Stimulated activated CD8-positive, alpha-beta memory T cell treated with anti-CD3 and anti-CD28 coated beads, Interleukin-15, amount 100 ng/mL, for 48 hours (primary cell): ENCODE measurements around the gene BRICD5.

Experiments used
- DNase-seq, 2 donors: peaks; one replicate each; pipeline ENCODE4 v3.0.0-alpha.2; 2020; ENCODE audit warnings: low read depth in 2 of 2

Gene BRICD5

DNA sequence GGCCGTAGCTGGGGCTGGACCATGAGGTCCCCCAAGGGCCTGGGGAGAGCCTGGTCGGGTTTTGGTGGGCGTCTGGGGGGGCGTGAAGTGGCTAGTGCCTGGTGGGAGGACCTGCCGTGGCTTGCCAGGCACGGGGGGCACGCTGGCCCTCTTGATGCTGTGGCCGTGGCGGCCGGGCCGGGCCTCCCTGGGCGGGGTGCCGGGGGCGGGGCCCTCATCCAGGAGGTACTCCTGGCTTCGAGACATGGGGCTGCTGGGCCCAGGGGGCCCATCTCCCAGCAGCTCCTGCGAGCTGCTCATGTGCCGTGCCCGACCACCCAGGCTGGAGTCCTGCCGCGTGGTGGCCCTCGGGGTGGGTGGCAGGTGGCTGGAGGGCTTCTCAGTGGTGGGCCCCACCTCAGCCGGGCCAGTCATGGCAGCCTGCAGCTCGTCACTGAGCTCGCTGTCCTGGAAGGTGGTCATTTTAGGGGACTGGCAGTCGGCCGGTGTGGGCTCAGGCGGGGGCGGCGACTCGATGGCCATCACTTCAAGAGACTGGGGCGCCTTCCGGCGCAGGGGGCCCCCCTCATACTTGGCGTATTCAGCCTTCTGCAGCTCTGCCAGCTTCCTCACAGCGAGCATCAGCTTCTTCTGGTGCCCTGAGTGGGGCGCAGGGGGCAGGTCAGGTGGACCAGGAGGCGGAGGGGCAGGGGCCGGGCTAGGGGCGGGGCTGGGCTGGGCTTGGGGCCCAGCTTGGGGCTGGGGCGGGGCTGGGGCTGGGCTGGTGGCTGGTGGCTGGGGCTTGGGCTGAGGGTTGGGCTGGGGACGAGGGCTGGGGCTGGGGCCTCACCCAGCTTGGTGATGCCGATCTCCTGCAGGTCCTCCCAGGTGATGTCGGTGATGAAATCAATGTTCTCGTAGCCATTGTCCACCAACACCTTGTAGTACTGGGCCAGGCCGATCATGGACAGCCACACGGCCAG is 29.4 kb downstream of the BRICD5 start:
- DNase-seq: no peak

DNA sequence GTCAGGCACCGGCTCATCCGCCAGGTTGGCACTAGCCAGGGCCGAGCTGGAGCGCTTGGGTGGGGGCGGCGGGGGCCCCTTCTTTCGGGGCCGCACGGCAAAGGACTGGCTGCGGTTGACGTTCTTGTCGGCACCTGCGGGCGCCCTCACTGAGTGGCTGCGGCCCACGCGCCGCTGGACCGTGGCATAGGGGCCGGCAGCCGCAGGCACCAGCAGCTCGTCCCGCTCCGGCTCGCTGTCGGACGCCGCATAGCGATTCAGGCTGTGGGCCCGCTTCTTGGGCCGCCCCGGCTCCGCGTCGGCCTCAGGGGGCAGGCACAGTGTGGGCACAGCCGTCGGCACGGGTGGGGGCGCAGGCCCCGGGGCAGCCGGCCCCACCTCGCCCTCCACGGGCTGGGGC is 30.2 kb downstream of the BRICD5 start:
- DNase-seq: no peak

DNA sequence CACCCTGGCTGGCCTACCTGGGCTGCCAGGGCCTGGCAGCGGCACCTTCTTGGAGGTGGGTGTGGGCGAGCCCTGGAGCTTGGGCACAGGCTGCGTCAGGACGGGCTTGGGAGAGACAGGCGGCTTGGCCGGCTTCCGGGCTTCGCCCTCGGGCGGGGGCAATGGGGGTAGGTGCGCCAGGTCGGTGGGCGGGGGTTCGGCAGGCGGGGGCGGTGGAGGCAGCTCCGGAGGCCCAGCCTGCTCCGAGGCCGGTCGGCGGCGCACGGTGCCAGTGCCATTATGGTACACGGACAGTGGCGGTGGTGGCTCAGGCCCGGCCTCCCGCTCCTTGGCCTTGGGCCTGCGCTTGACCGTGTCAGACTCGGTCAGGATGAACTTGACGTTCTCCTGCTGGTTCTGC is 31.1 kb downstream of the BRICD5 start:
- no peak for DNase-seq

DNA sequence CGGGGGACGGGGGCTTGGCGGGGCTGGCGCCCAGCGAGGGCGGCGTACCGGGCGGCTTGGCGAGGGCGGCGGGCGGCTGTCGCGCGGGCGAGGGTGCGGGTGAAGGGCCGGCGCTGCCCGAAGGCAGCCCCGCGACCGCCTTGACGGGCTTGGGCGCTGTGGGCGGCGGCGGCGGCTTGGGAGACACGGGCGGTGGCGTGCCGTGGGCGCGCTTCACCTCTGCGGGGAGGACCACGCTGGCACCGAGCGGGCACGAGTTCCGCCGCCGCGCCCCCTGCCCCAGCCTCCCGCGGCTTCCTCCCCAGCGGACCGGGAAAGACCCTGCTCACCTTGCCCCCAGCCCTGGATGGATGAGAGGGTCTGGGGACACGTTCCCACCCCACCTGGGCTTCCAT is 31.6 kb downstream of the BRICD5 start:
- no peak for DNase-seq

DNA sequence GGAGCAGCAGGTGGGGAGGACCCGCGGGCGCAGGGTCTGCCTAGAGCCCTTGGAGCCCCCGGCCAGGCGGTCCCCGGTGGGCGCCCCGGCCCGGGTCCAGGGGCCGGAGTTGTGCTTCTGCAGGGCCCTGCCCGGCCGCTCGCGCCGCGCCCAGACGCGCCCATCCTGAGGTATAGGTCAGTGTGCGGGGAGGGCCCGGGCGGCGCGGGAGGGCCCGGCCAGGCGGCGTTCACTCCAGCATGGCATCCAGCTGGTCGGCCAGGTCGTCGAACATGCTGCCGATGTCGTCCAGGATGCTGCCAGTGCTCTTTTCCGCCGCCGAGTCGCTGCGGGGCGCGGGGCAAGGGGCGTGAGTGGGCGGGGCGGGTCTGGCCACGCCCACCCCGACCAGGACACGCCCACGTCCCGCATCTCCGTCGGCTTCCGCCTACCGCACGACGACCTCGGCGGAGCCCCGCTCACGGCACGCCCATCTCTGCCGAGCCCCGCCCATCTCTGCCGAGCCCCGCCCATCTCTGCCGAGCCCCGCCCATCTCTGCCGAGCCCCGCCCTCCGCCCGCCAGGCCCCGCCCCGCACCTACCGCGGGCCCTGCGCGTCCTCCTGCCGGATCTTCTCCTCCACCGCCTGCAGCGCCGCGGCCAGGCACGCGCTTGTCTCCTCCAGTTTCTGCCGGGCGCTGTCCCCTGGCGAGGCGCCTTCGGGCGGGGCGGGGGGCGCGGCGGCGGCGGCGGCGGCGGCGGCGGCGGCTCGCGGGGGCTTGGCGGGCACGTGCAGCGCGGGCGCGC is 32.1 kb downstream of the BRICD5 start:
- peak in 1 of 2 donors; percentile 15 for DNase-seq

DNA sequence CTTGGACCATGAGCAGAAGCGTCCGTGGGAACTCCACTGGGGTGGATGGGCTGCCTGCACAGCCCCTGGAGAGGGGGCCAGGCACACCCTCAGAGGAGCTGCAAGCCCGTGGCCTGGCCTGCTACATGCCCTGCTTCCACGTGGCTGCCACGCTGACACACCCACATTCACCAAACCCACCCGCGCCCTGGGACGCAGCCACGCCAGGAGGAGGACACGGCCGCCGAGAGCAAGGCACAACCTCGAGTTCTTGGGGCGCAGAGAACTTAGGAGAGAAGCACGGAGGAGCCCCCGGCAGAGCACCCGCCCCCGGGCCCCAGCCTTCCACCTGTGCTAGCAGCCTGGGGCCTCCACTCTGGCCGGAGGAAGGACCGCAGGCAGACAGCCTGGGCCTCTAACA is 33.1 kb downstream of the BRICD5 start:
- no peak for DNase-seq

DNA sequence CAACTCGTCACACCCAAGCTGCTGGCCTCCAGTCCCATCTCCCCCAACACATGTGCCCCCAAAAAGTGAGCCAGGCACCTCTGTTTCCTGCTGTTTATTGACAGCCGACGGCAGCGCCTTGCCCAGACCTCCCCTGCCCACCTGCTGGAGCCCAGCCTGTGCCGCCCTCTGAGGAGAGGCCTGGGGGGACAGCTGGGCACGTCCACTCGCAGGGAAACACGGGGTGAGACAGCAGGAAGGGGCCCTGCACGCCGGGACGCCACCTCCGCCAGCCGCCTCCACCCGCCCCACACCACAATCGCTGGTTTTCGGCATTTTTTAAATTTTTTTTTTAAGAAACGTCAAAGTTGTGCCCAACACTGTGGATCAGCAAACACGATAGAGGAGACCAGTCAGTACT is 33.6 kb downstream of the BRICD5 start:
- no peak for DNase-seq

DNA sequence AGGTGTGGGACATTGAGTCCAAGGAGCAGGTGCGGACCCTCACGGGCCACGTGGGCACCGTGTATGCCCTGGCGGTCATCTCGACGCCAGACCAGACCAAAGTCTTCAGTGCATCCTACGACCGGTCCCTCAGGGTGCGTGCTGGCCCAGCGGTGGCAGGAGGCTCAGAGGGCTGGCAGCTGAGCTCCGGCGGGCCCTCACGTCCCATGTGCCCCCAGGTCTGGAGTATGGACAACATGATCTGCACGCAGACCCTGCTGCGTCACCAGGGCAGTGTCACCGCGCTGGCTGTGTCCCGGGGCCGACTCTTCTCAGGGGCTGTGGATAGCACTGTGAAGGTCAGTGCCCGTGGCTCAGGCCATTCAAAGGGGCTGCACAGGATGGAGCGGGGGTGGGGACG is 34.6 kb downstream of the BRICD5 start:
- DNase-seq: no peak

DNA sequence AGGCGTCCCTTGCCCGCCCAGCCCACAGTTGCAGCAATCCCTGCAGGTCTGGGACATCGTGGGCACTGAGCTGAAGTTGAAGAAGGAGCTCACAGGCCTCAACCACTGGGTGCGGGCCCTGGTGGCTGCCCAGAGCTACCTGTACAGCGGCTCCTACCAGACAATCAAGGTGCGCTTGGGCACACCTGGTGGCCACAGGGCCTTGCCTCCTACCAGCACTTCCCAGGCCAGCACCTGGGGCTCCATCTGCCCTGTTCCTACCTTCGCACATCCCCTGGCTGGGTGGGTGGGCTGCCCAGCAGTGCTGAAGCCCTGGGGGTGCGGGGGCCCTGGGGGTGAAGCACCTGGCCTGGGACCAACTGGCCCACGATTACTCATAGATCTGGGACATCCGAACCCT is 35.2 kb downstream of the BRICD5 start:
- no peak for DNase-seq

DNA sequence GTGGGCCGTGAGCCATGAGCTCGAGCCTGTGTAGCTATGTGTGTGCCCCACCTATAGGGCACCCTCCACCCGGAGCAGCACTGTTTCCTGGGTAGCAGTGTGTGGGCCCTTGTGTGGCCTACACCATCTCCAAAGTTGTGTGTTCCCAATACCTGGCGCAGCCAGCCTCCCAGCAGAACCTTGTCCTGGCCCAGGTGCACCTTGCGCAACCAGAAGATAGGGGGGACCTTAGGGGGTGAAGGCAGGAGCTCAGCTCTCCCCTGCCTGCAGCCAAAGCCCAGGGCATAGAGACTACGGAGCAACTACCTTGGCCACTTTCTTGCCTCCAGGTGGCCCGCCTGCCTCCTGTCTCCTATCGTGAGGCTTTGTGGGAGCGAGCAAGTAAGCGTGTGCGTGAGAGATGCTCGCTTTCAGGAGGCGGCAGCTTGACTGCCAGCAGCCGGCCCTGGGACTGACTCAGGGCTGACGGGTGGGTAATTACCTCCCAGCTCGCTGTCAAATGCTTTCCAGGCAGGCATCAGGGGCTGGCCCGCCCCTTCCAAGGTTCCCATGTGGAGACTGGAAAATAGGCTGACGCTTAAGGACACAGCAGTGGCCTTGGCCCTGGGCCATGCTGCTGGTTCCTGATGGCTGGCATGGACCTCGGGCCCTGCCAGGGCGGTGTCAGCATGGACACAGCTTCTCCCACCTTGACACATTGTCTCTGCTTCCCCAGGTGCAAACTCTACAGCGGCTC is 36.1 kb downstream of the BRICD5 start:
- DNase-seq: no peak

DNA sequence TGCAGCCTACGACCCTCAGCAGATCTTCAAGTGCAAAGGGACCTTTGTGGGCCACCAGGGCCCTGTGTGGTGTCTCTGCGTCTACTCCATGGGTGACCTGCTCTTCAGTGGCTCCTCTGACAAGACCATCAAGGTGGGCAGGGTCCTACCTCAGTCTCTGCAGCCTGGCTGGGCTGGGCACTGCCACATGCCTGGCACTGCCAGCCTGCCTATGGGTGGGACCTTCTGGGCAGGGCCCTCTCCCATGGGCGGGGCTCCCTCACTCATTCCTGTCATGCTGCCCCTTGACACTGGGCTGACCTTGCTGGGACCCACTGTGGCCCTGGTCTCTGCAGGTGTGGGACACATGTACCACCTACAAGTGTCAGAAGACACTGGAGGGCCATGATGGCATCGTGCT is 36.7 kb downstream of the BRICD5 start:
- no peak for DNase-seq

DNA sequence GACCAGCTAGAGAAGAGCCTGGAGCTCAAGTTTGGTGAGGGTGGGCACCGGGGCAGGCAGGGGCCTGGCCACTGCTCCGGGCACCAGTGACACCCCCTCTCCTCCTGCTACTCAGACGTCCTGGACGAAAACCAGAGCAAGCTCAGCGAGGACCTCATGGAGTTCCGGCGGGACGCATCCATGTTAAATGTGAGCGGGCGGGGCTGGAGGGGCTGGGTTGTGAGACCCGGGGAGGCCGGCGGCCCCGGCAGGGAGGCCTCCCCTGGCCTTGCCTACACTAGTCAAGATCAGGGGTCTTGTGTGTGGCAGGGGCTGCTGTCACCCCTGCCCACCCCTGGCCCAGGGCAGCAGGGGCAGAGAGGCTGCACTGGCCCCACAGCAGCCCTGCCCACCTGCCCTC is 37.3 kb downstream of the BRICD5 start:
- no peak for DNase-seq

DNA sequence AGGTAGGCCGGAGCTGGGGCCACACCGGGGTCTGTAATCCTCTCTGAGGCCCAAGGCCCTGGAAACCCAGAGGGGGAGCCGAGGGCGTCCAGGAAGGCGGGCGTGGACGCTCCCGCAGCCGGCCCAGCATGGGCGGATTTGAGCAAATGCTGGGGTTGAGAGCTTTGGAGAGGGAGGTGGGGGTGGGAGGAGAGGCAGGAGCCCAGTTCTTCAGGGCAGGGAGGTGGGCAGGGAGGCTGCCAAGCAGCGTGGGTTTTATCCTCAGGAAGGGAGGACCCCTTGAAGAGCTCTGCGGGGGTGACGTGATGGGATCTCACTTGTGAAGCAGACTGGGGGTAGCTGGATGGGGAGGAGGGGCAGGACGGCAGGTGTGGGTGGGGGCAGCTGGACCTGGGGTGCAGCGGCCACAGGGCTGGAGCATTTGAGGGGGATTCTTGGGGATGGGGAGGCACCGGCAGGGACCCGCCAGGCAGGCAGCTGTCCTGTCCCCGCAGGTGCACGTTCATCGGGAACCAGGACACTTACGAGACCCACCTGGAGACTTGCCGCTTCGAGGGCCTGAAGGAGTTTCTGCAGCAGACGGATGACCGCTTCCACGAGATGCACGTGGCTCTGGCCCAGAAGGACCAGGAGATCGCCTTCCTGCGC is 37.9 kb downstream of the BRICD5 start:
- DNase-seq: no peak

DNA sequence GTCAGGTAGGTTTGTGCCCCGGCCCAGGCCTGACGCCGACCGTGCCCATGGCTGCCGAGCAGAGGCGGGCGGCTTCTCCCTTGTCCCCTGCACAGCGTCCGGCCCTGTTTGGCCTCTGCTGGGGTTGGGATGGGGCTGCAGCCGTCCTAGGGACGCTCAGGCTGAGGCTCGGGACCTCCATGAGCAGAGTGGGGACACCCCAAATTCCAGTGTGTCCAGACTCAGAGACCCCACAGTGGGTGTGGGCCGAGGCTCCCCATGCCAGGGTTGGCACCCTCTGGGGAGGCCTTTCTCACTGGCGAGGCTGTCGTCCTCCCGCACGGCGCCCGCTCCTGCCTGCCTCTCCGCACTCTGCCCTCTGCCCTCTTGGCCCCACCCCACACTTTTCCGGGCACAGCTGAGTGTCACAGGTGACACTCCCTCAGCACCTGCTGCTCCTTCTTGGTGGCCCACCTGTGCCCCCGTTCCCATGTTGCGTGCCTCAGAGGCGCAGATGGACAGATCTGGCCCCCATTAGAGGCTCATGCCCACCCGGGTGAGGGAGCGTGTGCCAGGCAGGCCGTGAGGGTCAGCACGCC is 39.0 kb downstream of the BRICD5 start:
- no peak for DNase-seq

DNA sequence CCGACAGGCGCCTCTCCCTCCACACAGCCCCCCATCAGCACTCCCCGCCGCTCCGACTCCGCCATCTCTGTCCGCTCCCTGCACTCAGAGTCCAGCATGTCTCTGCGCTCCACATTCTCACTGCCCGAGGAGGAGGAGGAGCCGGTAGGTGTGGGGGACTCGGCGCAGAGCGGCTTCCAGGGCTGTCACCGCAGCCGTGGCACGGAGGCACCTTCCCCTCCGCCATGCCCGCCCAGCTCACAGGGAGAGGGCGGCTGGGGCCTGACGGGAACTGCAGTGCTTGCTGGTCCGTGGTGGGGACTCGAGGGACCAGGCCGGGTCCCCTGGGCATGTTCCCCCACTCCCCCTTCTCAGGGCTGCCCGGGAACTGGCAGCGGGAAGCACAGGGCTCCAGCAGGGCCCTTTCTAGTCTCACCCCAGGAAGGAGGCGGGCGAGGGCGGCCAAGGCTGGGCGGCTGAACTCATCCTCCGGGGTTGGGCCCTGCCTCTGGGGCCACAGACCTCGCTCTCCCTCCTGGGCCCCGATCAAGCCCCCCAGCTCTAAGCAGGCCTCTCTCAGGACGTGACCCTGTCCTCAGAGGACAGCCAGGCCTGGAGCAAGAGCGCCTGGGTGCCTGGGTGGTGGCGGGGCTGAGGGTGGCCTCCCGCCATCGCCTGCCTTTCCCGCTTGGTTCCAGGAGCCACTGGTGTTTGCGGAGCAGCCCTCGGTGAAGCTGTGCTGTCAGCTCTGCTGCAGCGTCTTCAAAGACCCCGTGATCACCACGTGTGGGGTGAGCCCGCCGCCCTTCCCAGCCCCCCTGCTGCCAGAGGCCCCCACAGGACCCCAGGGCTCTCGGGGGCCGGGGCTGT is 39.9 kb downstream of the BRICD5 start:
- no peak for DNase-seq

DNA sequence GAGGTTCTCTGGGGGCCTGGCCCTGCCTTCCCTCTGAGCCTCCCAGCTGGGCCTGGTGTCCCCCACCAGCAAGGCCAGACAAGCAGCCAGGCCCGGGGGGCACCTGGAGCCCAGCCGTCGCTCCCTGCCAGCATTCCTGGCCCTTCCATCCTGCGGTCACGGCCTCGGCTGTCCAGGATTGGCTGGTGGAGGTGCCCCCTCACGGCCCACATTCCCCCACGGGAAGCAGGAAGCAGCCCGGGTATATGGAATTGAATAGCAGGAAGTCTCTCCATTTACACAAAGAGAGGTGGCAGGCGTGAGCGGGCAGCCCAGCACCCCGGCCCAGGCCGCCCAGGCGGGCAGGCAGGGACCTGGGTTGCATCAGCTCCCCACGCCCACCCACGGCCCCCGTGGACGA is 40.6 kb downstream of the BRICD5 start:
- DNase-seq: no peak

DNA sequence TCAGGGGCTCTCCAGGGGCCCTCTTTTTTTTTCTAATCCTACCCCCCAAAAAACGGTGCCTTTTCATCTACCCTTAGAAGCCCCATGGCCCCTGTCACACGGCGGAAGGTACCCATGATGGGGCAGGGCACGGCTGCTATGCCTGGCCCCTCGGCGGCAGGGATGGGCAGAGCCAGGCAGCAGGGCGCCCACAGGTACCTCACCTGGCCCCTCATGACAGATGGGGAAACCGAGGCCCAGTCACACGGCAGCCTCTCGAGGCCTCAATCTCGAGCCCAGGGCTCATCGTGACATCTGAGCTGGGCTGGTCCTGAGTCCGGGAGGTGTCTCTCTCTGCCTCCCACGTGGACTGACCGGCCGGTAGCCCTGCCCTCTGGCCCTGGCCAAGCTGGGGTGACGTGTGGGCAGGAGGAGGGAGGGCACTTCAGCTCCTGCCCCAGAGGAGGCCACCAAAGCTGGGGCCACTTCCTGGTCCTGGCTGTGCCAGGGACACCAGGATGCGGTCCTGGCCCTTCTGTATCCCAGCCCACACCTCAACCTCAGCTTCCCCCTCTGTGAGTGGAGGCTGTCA is 43.5 kb downstream of the BRICD5 start:
- no peak for DNase-seq

DNA sequence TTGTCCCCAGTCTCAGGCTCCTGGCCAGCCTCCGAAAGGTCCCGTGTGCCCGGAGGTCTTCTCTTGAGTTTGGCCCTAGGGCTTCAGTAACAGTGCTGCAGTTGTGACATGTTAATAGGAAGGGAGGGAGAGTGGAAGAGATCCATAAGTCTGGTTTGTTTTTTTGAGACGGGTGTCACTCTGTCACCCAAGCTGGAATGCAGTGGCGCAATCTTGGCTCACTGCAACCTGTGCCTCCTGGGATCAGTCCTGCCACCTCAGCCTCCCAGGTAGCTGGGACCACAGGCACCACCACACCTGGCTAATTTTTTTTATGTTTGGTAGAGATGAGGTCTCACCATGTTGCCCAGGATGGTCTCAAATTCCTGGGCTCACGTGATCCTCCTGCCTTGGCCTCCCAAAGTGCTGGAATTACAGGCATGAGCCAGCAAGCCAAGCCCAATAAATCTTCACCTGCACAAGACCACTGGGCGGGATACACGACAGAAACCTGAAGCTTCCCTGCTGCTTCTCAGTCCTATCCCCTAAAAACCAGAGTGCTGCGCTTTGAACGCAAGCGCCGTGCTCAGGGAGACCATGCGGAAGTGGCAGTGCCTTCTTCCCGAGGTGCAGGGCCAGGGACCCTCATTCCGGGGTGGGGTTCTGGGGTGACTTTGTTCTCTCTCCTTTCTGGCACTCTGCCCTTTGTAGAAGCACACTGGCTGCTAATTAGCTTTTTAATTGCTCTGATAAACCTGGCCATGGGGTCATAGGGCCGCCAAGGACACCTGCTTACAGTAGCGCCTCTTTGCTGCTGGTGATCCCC is 44.2 kb downstream of the BRICD5 start:
- DNase-seq: no peak

DNA sequence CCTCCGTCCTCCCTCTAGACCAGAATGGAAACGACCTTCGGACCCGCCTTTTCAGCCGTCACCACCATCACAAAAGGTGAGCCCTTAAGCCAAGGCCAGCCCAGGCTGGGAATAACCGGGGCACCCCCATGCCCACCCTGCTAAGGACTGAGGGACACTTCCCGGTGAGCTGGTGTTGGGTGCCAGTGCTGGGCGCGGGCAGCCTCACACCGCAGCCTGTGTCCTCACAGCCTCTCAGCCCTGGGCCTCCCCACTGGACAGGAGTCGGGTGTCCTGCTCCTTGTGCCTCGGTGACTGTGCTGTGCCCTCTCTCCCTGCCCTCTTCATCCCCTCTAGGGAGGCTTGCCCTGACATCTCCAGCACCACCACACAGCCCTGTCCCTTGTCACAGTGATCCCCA is 44.8 kb downstream of the BRICD5 start:
- no peak for DNase-seq
